Natural killer cell (primary cell): ENCODE results near the gene NSMCE1. TPM values are rescaled to one million over a fixed set of nuclear protein-coding genes. Genes with fewer than 3 reads are reported as not detected.
A peak's percentile ranks its signal among the peaks of the same experiment; 100 is the strongest.

ENCODE experiments used
- ATAC-seq, 3 donors: fragments of 150-1000 bp in 2 of 3; fragments of 200-7000 bp in 1 of 3; cut with Tn5 transposase; 1 replicate in 1 of 3; 2 replicates in 2 of 3; pipeline ENCODE4 v1.10.0; 2021; ENCODE audit warnings: mild to moderate bottlenecking in 2 of 3, moderate library complexity in 2 of 3
- DNase-seq, 2 donors: peaks; one replicate each; pipeline versions ENCODE4 v3.0.0 to v3.0.0-alpha.2; 2013 to 2021; ENCODE audit warnings: mixed read lengths in 1 of 2
- H3K27ac ChIP-seq: one replicate; pipeline ENCODE4 v1.5.1; 2013; ENCODE audit warnings: mild to moderate bottlenecking, low read length
- H3K27me3 ChIP-seq: one replicate; pipeline ENCODE4 v1.6.1; 2013; ENCODE audit warnings: low read length; ENCODE audit not compliant: control insufficient read depth, insufficient read depth
- H3K36me3 ChIP-seq: one replicate; pipeline ENCODE4 v1.6.1; 2013; ENCODE audit warnings: low read length; ENCODE audit not compliant: control insufficient read depth, insufficient read depth
- H3K4me1 ChIP-seq: one replicate; pipeline ENCODE4 v1.6.1; 2013; ENCODE audit warnings: low read length; ENCODE audit not compliant: control insufficient read depth, insufficient read depth
- H3K4me3 ChIP-seq: one replicate; pipeline ENCODE4 v1.5.1; 2013; ENCODE audit warnings: low read length
- H3K9me3 ChIP-seq: one replicate; pipeline ENCODE4 v1.6.1; 2013; ENCODE audit warnings: low read length; ENCODE audit not compliant: control insufficient read depth, insufficient read depth
- H3K27ac Mint-ChIP-seq, 2 donors: one replicate each; pipeline ENCODE4 v1.8.0; 2022; ENCODE audit warnings: mild to moderate bottlenecking in 2 of 2, mixed read lengths in 2 of 2, moderate library complexity in 1 of 2
- H3K27me3 Mint-ChIP-seq, 2 donors: one replicate each; pipeline ENCODE4 v1.8.0; 2022; ENCODE audit warnings: low read depth in 2 of 2, mixed read lengths in 2 of 2
- H3K36me3 Mint-ChIP-seq: one replicate; pipeline ENCODE4 v1.8.0; 2022; ENCODE audit warnings: mixed read lengths
- H3K4me1 Mint-ChIP-seq, 2 donors: one replicate each; pipeline ENCODE4 v1.8.0; 2022; ENCODE audit warnings: mixed read lengths in 2 of 2
- H3K4me3 Mint-ChIP-seq: one replicate; pipeline ENCODE4 v1.8.0; 2022; ENCODE audit warnings: mild to moderate bottlenecking, moderate library complexity, mixed read lengths
- H3K9me3 Mint-ChIP-seq, 2 donors: one replicate each; pipeline ENCODE4 v1.8.0; 2022; ENCODE audit warnings: mixed read lengths in 2 of 2
- WGBS: methylation state at CpG from one replicate; pipeline ENCODE4 v1.1.7; 2013; ENCODE audit warnings: missing lambda C conversion rate; ENCODE audit not compliant: insufficient coverage; 5-methylcytosine and 5-hydroxymethylcytosine counted together
- intact Hi-C: fragments of 100-400 bp; cut with micrococcal nuclease; formaldehyde crosslinking; loops from one replicate; pipeline ENCODE4 v1.14.2; 2022
- total RNA-seq, 4 donors: library from RNA; stranded (reverse); fragments of 120-200 nt in 1 of 4; gene quantifications; one replicate each; pipeline versions ENCODE4 v1.2.3 to v1.2.4, GENCODE V29; 2013 to 2022
- TF ChIP-seq, protein P1 (sequence below): fragments of 200-600 bp; IDR thresholded peaks from one replicate; pipeline ENCODE4 v1.8.0; 2022; ENCODE audit warnings: antibody characterized with exemption

The NSMCE1 gene
- total RNA-seq, 3 donors from 2014 or later (not counting 1 experiment from before 2014, with no cell fraction given) = 29.4 to 42.7 (median 37.7) TPM

DNA sequence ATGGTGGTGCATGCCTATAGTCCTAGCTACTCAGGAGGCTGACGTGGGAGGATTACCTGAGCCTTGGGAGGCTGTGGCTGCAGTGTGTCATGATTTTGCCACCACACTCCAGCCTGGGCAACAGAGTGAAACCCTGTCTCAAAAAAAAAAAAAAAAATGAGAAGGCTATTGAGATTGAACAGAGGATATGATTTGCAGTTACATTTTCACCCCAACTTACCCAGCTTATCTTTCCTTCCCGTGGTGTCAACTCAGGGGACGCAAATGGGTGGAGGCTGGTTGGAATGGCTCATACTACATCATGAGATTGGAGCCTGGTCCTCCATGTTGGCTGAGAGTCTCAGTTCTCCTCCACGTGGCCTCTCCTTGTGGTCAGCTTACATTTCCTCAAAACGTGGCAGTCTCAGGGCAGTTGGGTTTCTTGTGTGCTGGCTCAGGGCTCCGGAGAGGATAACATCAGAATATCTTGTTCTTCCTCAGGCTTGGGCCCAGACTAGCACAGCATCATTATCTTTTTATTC is 17.2 kb upstream of the NSMCE1 start:
- H3K27ac ChIP-seq = no peak overlapping the region
- no peak for ATAC-seq

DNA sequence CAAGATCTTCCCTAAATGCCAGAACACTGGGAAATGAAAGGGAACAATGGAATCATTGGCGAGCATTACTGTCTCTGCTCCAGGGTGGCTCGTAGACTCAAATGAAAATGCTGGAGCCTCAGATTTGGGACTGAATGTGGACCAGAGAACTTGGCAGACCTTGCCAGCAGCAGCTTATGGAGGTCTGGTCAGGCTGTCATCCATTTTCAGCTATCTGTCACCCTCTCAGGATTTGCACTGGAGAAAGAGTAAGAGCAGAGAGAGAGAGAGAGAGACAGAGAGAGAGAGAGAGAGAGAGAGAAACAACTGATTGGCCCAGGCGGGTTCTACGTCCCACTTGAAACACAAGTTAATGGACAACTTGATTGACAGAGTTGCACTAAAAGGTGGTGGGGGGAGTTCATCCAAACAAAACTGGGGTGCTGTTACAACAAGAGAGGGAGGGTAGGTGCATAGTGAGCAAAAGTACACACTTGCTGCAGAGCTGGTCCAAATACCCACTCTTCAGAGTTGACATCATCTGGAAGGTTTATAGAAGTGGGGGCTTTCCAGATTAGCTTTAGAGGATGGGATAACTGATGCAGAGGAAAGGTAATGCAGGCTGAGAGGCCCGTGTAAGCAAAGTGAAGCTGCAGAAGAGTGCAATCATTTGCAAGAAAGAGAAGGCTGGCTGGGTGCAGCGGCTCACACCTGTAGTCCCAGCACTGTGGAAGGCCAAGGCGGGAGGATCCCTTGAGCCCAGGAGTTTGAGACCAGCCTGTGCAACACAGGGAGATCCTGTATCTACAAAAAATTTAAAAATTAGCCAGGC is 16.5 kb upstream of the NSMCE1 start:
- H3K4me3 Mint-ChIP-seq = no peak overlapping the region
- ATAC-seq (no peak), DNase-seq (no peak)
- no peaks in the 10 kb centered on the region for H3K36me3 ChIP-seq
- H3K27ac ChIP-seq = no peak overlapping the region
- TF ChIP-seq, protein P1, sequence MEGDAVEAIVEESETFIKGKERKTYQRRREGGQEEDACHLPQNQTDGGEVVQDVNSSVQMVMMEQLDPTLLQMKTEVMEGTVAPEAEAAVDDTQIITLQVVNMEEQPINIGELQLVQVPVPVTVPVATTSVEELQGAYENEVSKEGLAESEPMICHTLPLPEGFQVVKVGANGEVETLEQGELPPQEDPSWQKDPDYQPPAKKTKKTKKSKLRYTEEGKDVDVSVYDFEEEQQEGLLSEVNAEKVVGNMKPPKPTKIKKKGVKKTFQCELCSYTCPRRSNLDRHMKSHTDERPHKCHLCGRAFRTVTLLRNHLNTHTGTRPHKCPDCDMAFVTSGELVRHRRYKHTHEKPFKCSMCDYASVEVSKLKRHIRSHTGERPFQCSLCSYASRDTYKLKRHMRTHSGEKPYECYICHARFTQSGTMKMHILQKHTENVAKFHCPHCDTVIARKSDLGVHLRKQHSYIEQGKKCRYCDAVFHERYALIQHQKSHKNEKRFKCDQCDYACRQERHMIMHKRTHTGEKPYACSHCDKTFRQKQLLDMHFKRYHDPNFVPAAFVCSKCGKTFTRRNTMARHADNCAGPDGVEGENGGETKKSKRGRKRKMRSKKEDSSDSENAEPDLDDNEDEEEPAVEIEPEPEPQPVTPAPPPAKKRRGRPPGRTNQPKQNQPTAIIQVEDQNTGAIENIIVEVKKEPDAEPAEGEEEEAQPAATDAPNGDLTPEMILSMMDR = no peak
- no peaks in the 10 kb centered on the region for H3K36me3 Mint-ChIP-seq
- no peak overlapping the region for H3K27ac Mint-ChIP-seq
- no peaks in the 10 kb centered on the region for H3K27me3 ChIP-seq
- H3K4me3 ChIP-seq = no peak overlapping the region
- WGBS = 93% methylated on average over 7 of the region's 7 CpGs
- peaks cover 0 to 7% of the 10 kb centered on the region in 2 donors for H3K4me1 Mint-ChIP-seq
- no peaks in the 10 kb centered on the region for H3K9me3 ChIP-seq
- no peaks in the 10 kb centered on the region for H3K9me3 Mint-ChIP-seq
- peaks cover 13% of the 10 kb centered on the region for H3K4me1 ChIP-seq
- intact Hi-C loops = no loop called here
- H3K27me3 Mint-ChIP-seq = peaks cover 0 to 9% of the 10 kb centered on the region in 2 donors

More for the DNA sequence above, 17.2 kb upstream of the NSMCE1 start:
- peaks cover 0 to 9% of the 10 kb centered on the region in 2 donors for H3K27me3 Mint-ChIP-seq
- TF ChIP-seq, protein P1 = no peak
- intact Hi-C loops = no loop called here
- H3K9me3 ChIP-seq = no peaks in the 10 kb centered on the region
- peaks cover 13% of the 10 kb centered on the region for H3K4me1 ChIP-seq
- no peaks in the 10 kb centered on the region for H3K36me3 Mint-ChIP-seq
- no peaks in the 10 kb centered on the region for H3K36me3 ChIP-seq
- H3K4me3 ChIP-seq = no peak overlapping the region
- H3K9me3 Mint-ChIP-seq = no peaks in the 10 kb centered on the region
- H3K27ac Mint-ChIP-seq = no peak overlapping the region
- H3K27me3 ChIP-seq = no peaks in the 10 kb centered on the region
- no peak for DNase-seq
- H3K4me1 Mint-ChIP-seq = peaks cover 0 to 7% of the 10 kb centered on the region in 2 donors
- no peak overlapping the region for H3K4me3 Mint-ChIP-seq
- 49% methylated on average over 6 of the region's 6 CpGs for WGBS

DNA sequence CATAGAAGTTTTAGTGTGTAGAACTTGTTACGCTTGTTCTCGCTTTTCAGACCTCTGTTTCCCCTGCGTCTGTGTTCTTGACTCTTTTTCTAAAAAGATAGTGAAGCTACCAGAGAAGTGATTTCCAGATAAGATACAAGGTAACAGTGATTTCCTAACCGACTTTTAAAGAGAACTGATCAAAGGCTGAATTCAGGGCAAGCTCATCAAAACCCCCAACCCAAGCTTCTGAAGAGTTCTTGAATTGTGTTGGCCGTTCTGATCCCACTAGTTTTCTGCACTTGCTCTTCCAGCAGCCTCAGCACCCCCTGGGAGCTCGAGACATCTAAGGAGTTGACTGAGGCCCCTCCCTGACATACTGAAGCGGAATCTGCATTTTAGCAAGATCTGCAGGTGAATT is 12.7 kb upstream of the NSMCE1 start:
- H3K4me1 Mint-ChIP-seq = peaks cover 0 to 7% of the 10 kb centered on the region in 2 donors
- intact Hi-C loops = no loop called here
- 71% methylated on average over 7 of the region's 7 CpGs for WGBS
- H3K9me3 Mint-ChIP-seq = no peaks in the 10 kb centered on the region
- H3K27ac ChIP-seq = no peak overlapping the region
- H3K36me3 Mint-ChIP-seq = no peaks in the 10 kb centered on the region
- peaks cover 9% of the 10 kb centered on the region for H3K4me1 ChIP-seq
- DNase-seq (peak in 1 of 2 donors; percentile 36), ATAC-seq (no peak)
- H3K27ac Mint-ChIP-seq = no peak overlapping the region
- no peaks in the 10 kb centered on the region for H3K36me3 ChIP-seq
- H3K4me3 Mint-ChIP-seq = no peak overlapping the region
- TF ChIP-seq, protein P1 = no peak
- no peak overlapping the region for H3K4me3 ChIP-seq
- H3K27me3 Mint-ChIP-seq = peaks cover 0 to 3% of the 10 kb centered on the region in 2 donors
- H3K9me3 ChIP-seq = no peaks in the 10 kb centered on the region
- no peaks in the 10 kb centered on the region for H3K27me3 ChIP-seq
